Stimulated activated CD4-positive, alpha-beta T cell treated with anti-CD3 and anti-CD28 coated beads, Interleukin-2, amount 100 ng/mL, for 48 hours (primary cell): ENCODE results near the gene QPRT.
"Not testable (repeated sequence)": the region's sequence is repeated elsewhere in the genome, so short reads cannot be mapped to it uniquely, and the experiment has no call there.

Experiments used
- DNase-seq, 2 donors: peaks; one replicate each; pipeline ENCODE4 v3.0.0-alpha.2; 2020

QPRT gene

DNA sequence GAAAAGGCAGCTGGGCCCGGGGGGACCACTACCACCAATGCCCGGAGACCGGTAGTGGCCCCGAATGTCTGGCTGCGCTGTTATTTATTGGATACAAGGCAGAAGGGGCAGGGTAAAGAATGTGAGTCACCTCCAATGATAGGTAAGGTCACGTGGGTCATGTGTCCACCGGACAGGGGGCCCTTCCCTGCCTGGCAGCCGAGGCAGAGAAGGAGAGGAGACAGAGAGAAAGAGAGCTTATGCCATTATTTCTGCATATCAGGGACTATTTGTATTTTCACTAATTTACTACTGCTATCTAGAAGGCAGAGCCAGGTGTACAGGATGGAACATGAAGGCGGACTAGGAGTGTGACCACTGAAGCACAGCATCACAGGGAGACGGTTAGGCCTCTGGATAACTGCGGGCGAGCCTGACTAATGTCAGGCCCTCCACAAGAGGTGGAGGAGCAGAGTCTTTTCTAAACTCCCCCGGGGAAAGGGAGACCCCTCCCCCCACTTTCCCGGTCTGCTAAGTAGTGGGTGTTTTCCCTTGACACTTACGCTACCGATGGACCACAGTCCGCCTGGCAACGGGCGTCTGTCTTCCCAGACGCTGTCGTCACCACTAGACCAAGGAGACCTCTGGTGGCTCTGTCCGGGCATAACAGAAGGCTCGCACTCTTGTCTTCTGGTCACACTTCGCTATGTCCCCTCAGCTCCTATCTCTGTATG, 42.3 kb downstream of the QPRT start:
- not testable (repeated sequence) for DNase-seq

DNA sequence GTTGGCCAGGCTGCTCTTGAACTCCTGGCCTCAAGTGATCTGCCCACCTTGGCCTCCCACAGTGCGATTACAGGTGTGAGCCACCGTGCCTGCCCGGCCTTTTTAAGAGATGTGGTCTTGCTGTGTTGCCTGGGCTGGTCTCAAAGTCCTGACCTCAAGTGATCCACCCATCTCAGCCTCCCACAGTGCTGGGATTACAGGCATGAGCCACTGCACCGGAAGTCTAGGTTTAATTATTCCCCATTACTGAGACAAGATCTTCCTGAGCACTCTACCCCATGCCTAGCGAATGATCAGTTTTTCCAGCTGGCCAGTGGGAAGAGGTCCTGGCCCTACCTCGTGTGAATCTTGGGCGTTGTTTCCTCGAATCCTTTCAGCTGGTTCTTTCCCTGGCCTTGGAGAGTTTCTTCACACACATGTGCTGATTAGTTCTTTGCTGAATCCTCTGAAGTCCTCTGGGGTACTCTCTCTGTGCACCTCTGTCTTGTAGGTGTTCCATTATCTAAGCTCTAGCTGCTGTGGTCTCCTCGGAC, 47.9 kb downstream of the QPRT start:
- no peak for DNase-seq

DNA sequence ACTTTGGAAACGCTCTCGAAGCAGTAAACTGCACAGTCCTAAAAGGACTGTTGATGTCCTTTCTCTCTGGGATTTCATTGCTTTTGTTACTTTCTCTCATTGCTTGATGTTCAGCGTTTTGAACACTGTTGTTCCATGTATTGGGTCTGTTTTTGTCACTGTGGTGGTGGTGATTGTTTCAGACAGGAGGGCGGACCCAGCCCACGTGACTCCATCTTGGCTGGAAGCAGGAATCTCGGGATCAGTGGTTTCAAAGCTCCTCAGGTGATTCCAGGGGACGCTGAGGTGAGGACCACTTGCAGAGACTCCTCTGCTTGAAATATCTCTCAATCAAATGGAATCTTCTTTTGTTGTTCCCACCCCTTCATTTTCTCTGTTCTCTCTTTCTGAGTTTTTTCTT, 48.5 kb downstream of the QPRT start:
- no peak for DNase-seq

DNA sequence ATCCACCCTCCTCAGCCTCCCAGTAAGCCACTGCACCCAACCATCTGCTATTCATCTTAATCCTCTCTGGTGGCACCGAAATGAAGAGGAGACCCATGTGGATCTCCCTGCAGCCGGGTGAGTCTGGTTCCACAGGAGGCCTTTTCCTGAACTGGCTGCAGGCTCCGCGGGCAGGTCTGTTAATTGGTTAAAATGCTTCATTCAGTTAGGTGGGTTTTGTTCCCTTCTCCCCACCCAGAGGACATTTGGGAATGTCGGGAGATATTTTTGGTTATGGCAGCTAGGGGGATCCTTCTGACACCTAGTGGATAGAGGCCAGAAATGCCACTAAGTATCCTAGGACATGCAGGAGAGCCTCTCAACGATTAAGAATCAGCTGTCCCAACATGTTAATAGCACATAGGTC, 50.1 kb downstream of the QPRT start:
- DNase-seq, result no peak

DNA sequence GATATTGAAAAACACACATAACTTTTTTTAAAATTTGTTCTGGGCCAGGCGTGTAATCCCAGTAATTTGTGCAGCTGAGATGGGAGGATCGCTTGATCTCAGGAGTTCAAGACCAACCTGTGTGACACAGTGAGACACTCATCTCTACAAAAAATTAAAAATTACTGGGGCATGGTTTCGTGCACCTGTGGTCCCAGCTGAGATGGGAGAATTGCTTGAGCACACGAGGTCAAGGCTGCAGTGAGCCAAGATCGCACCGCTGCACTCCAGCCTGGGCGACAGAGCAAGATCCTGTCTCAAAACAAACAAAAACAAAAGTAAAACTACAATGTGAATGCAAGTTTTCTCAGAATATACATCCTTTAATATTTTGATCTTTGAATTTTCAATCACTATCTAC, 51.7 kb downstream of the QPRT start:
- DNase-seq, result no peak

DNA sequence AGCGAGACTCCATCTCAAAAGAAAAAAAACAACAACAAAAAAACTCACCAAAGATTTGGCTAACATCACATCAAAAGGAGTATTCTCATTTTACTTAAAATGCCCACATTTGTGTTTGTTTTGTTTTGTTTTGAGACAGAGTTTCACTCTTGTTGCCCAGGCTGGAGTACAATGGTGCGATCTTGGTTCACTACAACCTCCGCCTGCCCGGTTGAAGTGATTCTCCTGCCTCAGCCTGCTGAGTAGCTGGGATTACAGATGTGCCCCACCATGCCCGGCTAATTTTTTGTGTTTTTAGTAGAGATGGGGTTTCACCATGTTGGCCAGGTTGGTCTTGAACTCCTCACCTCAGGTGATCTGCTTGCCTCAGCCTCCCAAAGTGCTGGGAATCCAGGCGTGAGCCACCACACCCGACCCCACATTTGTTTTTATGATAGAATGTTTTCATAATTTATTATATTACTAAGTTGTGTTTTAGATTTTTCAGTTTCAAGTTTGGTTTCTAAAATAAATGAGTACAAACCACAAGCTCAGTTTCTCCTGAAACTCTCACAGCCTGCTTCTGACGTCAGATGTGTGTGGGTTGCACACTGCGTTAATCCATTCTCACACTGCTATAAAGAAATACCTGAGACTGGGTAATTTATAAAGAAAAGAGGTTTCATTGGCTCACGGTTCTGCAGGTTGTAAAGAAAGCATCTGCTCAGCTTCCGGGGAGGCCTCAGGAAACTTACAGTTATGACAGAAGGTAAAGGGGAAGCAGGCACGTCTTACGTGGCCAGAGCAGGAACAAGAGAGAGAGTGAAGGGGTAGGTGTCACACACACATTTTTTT, 53.0 kb downstream of the QPRT start:
- DNase-seq, result peak; percentile 65 to 74

DNA sequence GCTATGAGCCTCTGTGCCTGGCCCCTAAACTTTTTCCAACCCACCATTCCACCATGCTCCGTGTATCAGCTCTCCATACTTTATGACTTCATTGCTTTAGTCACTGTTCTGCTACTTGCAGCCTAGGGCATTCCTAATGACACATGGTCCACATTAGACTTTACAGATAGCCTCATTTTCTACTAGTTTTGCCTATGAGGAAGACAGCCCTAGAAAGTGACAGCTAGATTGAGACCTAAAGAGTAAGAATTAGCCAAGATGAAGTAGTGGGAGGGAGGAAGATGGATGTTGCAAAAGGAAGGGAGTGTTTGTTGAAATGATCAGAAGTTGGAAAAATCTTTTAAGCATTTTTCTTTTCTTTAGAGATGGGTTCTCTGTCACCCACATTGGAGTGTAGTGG, 55.8 kb downstream of the QPRT start:
- no peak for DNase-seq

DNA sequence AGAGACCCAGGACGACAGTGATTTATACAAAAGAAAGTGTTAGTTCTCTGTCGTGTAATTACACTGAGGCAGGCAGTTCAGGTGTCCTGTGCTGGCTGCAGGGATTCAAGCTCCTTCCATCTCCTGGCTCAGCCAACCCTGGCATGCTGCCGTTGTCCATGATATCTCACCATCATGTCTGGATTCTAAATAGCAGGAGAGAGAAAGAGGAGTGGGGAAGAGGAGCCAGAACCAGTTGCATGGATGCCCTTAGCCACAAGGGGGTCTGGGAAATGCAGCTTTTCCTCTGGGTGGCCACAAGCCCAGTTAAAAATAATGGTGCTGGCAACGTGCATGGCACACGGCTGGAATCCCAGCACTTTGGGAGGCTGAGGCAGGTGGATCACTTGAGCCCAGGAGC, 57.1 kb downstream of the QPRT start:
- no peak for DNase-seq

DNA sequence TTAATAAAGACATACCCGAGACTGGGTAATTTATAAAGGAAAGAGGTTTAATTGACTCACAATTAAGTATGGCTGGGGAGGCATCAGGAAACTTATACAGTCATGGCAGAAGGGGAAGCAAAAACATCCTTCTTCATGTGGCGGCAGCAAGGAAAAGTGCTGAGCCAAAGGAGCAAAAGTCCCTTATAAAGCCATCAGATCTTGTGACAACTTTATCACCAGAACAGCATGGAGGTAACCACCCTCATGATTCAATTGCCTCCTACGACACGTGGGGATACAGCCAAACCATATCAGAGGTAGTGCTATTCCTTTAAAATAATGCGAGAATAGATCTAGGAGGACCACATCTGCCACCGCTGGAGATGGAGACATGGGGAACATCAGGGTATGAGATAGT, 57.8 kb downstream of the QPRT start:
- DNase-seq, result no peak

DNA sequence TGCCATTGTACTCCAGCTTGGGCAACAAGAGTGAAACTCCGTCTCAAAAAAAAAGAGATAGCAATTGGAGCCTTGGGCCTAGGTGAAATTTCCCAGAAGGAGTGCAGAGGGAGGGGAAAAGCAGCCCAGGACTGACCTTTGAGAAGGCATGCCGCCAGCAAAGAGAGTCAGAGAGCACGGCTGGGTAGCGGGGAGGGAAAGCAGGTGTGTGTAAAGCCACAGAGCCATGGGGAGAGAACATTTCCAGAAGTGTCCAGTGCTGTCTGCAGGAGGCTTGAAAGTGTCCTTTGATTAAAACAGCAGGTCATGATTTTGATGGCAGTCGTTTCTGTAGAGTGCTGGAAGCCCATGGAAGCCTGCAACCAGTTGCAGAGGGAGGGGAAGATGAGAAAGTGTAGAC, 58.7 kb downstream of the QPRT start:
- DNase-seq, result no peak

DNA sequence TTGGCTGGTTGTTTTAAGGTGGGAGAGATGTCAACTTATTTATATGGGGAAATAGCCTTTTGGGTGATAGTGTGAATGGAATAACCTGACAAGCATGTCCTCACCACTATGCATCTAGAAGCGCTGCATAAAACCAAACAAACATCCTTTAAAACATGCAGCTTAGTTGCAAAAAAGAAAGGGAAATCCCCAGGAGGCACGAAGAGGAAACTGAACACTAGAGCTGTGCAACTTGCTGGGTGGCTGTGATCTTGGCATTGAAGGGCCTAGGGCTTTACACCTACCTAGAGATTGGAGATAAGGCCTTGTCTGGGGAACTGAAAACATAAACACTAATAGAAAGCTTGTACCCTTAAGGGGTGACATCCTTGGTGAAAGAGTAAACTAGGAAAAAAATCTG, 59.5 kb downstream of the QPRT start:
- DNase-seq, result no peak

DNA sequence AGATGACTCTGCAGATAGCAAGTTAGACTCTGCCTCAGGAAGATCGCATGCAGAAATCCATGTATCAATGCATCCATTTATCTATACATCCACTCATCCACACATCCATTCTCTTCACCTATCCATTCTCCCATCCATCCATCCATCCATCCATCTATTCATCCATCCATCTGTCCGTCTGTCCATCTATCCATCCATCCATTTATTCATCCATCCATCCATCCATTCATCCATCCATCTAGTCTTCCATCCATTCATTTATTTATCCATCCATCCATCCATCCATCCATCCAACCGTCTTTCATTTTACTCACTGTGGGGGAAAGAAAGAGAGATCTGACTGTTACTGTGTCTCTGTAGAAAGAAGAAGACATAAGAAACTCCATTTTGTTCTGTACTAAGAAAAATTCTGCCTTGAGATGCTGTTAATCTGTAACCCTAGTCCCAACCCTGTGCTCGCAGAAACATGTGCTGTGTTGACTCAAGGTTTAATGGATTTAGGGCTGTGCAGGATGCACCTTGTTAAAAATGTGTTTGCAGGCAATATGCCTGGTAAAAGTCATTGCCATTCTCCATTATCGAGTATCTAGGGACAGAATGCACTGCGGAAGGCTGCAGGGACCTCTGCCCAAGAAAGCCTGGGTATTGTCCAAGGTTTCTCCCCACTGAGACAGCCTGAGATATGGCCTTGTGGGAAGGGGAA, 61.1 kb downstream of the QPRT start:
- DNase-seq, result not testable (repeated sequence)

DNA sequence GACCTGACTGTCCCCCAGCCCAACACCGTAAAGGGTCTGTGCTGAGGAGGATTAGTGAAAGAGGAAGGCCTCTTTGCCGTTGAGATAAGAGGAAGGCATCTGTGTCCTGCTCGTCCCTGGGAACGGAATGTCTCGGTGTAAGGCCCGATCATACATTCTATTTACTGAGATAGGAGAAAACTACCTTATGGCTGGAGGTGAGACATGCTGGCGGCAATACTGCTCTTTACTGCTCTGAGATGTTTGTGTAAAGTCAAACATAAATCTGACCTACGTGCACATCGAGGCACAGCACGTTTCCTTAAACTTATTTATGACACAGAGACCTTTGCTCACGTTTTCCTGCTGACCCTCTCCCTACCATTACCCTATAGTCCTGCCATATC, 61.6 kb downstream of the QPRT start:
- not testable (repeated sequence) for DNase-seq

DNA sequence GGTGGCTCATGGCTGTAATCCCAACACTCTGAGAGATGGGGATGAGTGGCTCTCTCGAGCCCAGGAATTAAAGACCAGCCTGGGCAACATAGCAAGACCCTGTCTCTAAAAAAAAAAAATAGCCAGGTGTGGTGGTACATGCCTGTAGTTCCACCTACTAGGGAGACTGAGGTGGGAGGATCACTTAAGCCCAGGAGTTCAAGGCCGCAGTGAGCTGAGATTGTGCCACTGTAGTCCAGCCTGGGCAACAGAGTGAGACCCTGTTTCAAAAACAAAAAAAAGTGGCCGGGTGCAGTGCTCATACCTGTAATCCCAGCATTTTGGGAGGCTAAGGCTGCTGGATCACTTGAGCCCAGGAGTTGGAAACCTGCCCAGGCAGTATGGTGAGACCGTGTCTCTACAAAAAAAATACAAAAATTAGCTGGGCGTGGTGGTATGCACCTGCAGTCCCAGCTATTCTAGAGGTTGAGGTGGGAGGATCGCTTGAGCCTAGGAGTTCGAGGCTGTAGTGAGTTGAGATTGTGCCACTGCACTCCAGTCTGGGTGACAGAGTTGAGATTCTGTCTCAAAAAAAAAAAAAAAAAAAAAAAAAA, 63.8 kb downstream of the QPRT start:
- DNase-seq, result no peak

DNA sequence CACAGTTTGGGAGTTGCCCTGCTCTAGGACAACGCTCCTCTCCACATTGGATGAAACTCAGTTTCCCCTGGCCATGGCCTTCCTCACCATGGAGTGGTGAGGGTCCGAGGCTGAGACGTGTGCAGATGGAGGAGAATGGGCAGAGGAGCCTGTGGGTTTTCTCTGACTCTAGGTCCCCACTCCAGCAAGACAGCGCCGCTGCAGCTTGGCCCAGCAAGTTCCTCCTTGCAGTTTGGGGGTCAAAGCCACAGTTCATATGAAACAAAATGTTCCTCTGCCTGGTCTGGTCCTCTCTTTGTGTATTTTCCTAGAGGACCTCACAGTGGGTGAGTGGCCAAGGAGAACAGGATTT, 64.5 kb downstream of the QPRT start:
- no peak for DNase-seq

DNA sequence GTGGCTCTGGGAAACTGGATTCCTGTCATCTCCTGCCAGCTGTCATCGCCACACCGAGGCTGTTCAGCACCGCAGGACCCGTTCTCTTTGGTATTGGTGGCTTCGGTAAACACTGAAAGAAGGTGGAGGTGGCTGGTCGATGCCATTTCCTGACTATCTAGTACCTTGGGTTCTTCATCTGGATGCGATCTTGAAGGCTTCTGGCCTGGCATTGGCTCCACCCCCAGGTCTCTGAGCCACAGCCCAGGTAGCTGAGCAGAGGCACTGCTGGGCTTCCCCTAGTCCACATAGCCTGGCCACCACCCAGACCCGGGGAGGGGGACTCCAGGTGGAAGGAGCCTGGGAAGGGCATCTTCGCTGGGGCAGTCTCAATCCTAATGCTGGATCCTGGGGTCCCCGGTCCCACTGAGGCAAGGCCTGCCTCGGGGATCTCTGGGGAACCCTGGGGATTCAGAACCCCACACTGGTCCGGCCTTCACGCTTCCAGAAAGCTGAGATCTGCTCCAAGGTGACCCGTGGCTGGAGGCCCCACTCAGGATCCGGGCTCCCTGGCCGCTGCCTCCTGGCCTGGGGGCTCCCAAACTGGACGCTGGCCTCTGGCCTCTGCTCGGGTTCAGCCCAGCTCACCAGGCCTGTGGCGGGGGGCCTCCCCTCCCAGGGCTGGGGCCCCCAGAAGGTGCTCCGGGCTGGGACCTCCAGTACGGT, 65.0 kb downstream of the QPRT start:
- no peak for DNase-seq

DNA sequence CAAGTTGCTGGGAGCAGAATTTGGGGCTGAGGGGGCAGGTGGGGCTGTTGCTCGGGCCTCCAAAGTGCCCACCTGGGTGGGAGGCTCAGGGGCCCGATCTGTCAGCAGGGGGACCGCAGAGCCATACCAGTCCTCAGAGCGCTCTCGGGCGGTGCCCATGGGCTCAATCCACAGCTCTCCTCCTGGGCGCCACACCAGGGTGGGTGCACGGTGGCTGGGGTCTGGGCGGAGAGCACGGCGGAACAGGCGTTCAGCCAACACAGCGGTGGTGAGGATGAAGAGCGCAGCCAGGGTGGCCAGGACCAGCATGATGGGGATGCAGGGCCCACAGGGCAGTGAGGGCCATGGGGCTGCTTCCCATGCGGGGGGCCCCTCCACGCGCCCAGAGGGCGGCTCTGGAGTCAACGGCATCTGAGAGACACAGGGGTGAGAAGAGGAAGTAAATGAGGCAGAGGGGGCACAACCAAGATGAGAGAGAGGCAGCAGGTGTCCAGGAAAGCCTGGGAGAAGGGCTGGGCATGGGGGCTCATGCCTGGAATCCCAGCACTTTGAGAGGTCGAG, 65.6 kb downstream of the QPRT start:
- DNase-seq, result no peak

DNA sequence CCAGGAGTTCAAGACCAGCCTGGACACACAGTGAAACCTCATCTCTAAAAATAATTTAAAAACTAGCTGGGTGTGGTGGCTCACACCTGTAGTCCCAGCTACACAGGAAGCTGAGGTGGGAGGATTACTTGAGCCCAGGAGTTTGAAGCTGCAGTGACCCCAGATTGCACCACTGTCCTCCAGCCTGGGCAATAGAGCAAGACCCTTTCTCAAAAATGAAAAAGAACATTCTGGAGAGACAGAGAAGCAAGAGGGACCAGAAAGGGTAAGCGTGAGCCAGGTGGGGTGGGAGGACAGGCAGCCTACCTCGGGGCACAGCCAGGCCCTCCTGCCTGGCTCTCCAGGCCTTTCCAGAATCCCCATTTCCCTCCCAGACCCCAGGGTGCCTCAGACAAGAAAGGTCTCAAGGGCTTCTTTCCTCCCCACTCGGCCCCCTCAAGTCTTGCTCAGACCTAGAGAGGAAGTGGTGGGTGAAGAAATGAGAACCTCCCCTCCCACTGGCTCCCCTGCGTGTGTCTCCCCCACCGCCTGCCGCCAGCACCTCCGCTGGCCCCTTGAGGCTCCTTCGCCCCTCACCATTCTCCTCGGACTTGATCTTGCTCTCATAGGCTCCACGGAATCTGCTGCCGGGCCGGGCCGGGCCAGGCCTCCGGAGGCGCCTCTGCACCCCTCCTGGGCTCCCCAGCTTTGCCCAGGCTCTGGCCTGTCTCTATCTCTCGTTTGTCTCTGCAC, 66.3 kb downstream of the QPRT start:
- peak; percentile 28 to 38 for DNase-seq

DNA sequence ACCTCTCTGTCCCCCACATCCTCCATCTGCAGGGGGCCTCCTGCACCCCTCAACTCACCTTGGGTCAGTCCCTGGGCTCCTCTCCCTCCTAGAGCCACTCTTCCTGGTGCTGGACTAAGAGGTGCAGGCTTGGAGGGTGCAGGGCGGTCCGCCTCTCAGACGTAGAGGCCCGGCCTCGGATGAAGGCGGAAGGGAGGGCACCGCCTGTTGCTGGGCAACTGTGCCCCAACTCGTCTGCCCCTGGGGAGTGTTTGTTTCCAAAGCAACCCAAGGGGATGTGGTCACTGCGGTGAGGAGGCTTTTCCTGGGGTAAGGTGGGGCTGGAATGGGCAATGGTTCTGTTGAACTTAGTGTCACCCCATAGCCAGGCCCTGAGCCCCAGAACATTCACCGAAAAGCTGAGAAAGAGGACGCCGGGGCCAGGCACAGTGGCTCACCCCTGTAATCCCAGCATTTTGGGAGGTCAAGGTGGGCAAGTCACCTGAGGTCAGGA, 66.9 kb downstream of the QPRT start, which contains the start of gene C16orf54:
Gene C16orf54 (minus strand): TSS at position 138 of the 493 bp plus-strand sequence. CDS start 1,039 bp downstream, outside the sequence.
- peak; percentile 76 for DNase-seq

DNA sequence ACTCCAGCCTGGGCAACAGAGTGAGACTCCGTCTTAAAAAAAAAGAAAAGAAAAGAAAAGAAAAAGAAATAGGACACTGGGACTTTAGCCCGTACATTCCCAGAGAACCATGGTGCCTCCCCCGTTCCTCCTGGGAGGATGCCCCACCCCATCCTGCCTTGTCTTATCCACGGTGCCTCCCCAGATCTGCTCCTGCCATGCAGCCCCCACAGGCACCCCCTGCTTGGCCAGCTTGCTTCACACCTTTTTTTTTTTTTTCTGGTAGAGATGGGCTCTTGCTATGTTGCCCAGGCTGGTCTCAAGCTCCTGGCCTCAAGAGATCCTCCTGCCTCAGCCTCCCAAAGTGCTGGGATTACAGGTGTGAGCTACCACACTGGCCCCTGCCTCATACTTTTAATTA, 67.5 kb downstream of the QPRT start:
- DNase-seq, result not testable (repeated sequence)
